SK-N-MC (cell line): ENCODE measurements around the gene ADGRA1.

Experiments
- EZH2 ChIP-seq: fragments of 200-600 bp; sonication (generic); IDR thresholded peaks from one replicate; pipeline ENCODE4 v1.6.1; 2017; ENCODE audit warnings: antibody characterized with exemption
- FOXP2 ChIP-seq: optimal IDR thresholded peaks from 2 replicates; pipeline ENCODE3; 2011; ENCODE audit warnings: mild to moderate bottlenecking, moderate library complexity; ENCODE audit not compliant: insufficient read depth; ENCODE audit errors: extremely low read length, control extremely low read depth
- POLR2AphosphoS5 ChIP-seq: IDR thresholded peaks from 2 replicates; pipeline ENCODE4 v1.6.1; 2012; ENCODE audit warnings: mild to moderate bottlenecking, low read depth, low read length, borderline replicate concordance

GRCh38 chr10:133091316-133091715 lies 3.6 kb downstream of the ADGRA1 start:
- TF ChIP-seq POLR2AphosphoS5 (no peak), EZH2 (no peak), FOXP2 (no peak)
